H1 (cell line): Measurements from ENCODE around the gene EVX2. TPM values are rescaled to one million over a fixed set of nuclear protein-coding genes. Genes with fewer than 3 reads are reported as not detected.

Experiments used
- CTCF ChIA-PET: fragments of 300-600 bp; sonication (Branson Sonifier 250); formaldehyde crosslinking; loops from one replicate; lab custom pipeline; 2021; ENCODE audit not compliant: partially characterized antibody; lab: Charles Lee
- POLR2A ChIA-PET: fragments of 300-600 bp; sonication (Branson Sonifier 250); formaldehyde crosslinking; loops from one replicate; lab custom pipeline; 2021; ENCODE audit warnings: inconsistent platforms; ENCODE audit not compliant: partially characterized antibody; lab: Charles Lee
- DNase-seq, 2 experiments: peaks; one replicate each; pipeline versions ENCODE4 v3.0.0 to v3.0.0-alpha.2; 2010 to 2022; ENCODE audit warnings: low spot score in 2 of 2, low read depth in 1 of 2, mixed read lengths in 1 of 2
- FAIRE-seq: peaks from 2 replicates; lab custom pipeline; 2011; peaks lifted over from hg19 to GRCh38; lab: Jason Lieb, UNC
- H2AFZ ChIP-seq: 2 replicates; pipeline ENCODE4 v1.8.1; 2012; ENCODE audit warnings: low read length, inconsistent platforms
- H2AK5ac ChIP-seq: 2 replicates; pipeline ENCODE4 v1.6.1; 2013; ENCODE audit warnings: low read depth, low read length
- H2BK120ac ChIP-seq: replicated peaks from 2 replicates; pipeline ENCODE3; 2013; ENCODE audit warnings: low read depth, low read length, inconsistent platforms
- H2BK12ac ChIP-seq: 2 replicates; pipeline ENCODE4 v1.6.1; 2013; ENCODE audit warnings: low read depth, low read length
- H2BK15ac ChIP-seq: 2 replicates; pipeline ENCODE4 v1.6.1; 2013; ENCODE audit warnings: low read length
- H2BK20ac ChIP-seq: 2 replicates; pipeline ENCODE4 v1.6.1; 2013; ENCODE audit warnings: low read length
- H2BK5ac ChIP-seq: 2 replicates; pipeline ENCODE4 v1.6.1; 2013; ENCODE audit warnings: low read depth, low read length
- H3K14ac ChIP-seq: 2 replicates; pipeline ENCODE4 v1.6.1; 2013; ENCODE audit warnings: inconsistent platforms; ENCODE audit not compliant: insufficient read length
- H3K18ac ChIP-seq: 2 replicates; pipeline ENCODE4 v1.6.1; 2013; ENCODE audit warnings: low read length; ENCODE audit errors: extremely low read depth
- H3K23ac ChIP-seq: 2 replicates; pipeline ENCODE4 v1.6.1; 2013; ENCODE audit warnings: inconsistent platforms; ENCODE audit not compliant: insufficient read length
- H3K23me2 ChIP-seq: 2 replicates; pipeline ENCODE4 v1.6.1; 2013; ENCODE audit warnings: low read depth, low read length
- H3K27ac ChIP-seq: 2 replicates; pipeline ENCODE4 v1.6.1; 2011; ENCODE audit warnings: low read depth, low read length, inconsistent platforms
- H3K27me3 ChIP-seq, 4 experiments: replicated peaks in 1 of 4; 1 replicate in 1 of 4; 2 replicates in 3 of 4; pipeline versions ENCODE4 v1.6.1 to v1.8.1; 2011 to 2013; ENCODE audit warnings: low read length in 3 of 4, mild to moderate bottlenecking in 3 of 4, inconsistent platforms in 2 of 4, mixed read lengths in 2 of 4, moderate library complexity in 1 of 4; ENCODE audit not compliant: control insufficient read depth in 3 of 4, insufficient read depth in 3 of 4; ENCODE audit errors: extremely low read depth in 1 of 4
- H3K36me3 ChIP-seq, 4 experiments: 2 replicates each; pipeline versions ENCODE4 v1.6.1 to v1.8.1; 2011 to 2013; ENCODE audit warnings: mild to moderate bottlenecking in 4 of 4, low read length in 3 of 4, moderate library complexity in 2 of 4, control low read depth in 1 of 4, inconsistent platforms in 1 of 4; ENCODE audit not compliant: insufficient read depth in 4 of 4, control insufficient read depth in 2 of 4
- H3K4ac ChIP-seq: replicated peaks from 2 replicates; pipeline ENCODE3; 2013; ENCODE audit warnings: low read length, low read depth, mixed read lengths, inconsistent platforms; ENCODE audit not compliant: insufficient read length
- H3K4me1 ChIP-seq, 4 experiments: replicated peaks in 1 of 4; 1 replicate in 1 of 4; 2 replicates in 3 of 4; pipeline versions ENCODE4 v1.6.1 to v1.8.1; 2011 to 2013; ENCODE audit warnings: low read length in 3 of 4, inconsistent platforms in 2 of 4, mixed read lengths in 1 of 4; ENCODE audit not compliant: insufficient read depth in 4 of 4, control insufficient read depth in 3 of 4
- H3K4me2 ChIP-seq, 2 experiments: 2 replicates each; pipeline versions ENCODE4 v1.6.1 to v1.8.1; 2011 to 2013; ENCODE audit warnings: low read depth in 2 of 2, low read length in 2 of 2, control low read depth in 1 of 2, inconsistent platforms in 1 of 2, mild to moderate bottlenecking in 1 of 2; ENCODE audit not compliant: insufficient read depth in 1 of 2
- H3K4me3 ChIP-seq, 4 experiments: fragments of 200-600, 300-600 bp in 1 of 4; sonication (generic), shearing (Covaris generic), sonication (Bioruptor Twin) in 1 of 4; 2 replicates each; pipeline versions ENCODE4 v1.5.1 to v1.8.1; 2011 to 2016; ENCODE audit warnings: low read length in 4 of 4, low read depth in 3 of 4, control low read depth in 2 of 4, inconsistent platforms in 2 of 4, mild to moderate bottlenecking in 2 of 4, mixed read lengths in 1 of 4, moderate library complexity in 1 of 4; ENCODE audit not compliant: insufficient read depth in 2 of 4; ENCODE audit errors: extremely low read depth in 1 of 4
- H3K56ac ChIP-seq: replicated peaks from 2 replicates; pipeline ENCODE3; 2013; ENCODE audit warnings: low read depth, mild to moderate bottlenecking, mixed read lengths, low read length, inconsistent platforms; ENCODE audit not compliant: insufficient read length
- H3K79me1 ChIP-seq: 2 replicates; pipeline ENCODE4 v1.6.1; 2013; ENCODE audit warnings: low read depth, low read length, control low read depth
- H3K79me2 ChIP-seq, 2 experiments: 2 replicates each; pipeline versions ENCODE4 v1.6.1 to v1.8.1; 2012 to 2013; ENCODE audit warnings: low read length in 2 of 2, mild to moderate bottlenecking in 2 of 2, inconsistent platforms in 1 of 2; ENCODE audit not compliant: insufficient read depth in 2 of 2, control insufficient read depth in 1 of 2
- H3K9ac ChIP-seq, 4 experiments: replicated peaks in 1 of 4; 1 replicate in 1 of 4; 2 replicates in 3 of 4; pipeline versions ENCODE4 v1.6.1 to v1.8.1; 2011 to 2013; ENCODE audit warnings: low read depth in 3 of 4, low read length in 3 of 4, control low read depth in 2 of 4, mild to moderate bottlenecking in 2 of 4, moderate library complexity in 2 of 4, inconsistent platforms in 1 of 4; ENCODE audit errors: extremely low read depth in 1 of 4
- H3K9me3 ChIP-seq, 2 experiments: 2 replicates each; pipeline versions ENCODE4 v1.6.1 to v1.8.1; 2012 to 2013; ENCODE audit warnings: mild to moderate bottlenecking in 2 of 2, moderate library complexity in 2 of 2, control low read depth in 1 of 2, inconsistent platforms in 1 of 2, low read depth in 1 of 2, low read length in 1 of 2, mixed read lengths in 1 of 2; ENCODE audit not compliant: insufficient read depth in 2 of 2
- H4K20me1 ChIP-seq, 2 experiments: replicated peaks in 1 of 2; 2 replicates each; pipeline versions ENCODE3 to v1.8.1; 2011 to 2013; ENCODE audit warnings: inconsistent platforms in 2 of 2, low read length in 2 of 2, mild to moderate bottlenecking in 1 of 2; ENCODE audit not compliant: insufficient read depth in 2 of 2, control insufficient read depth in 1 of 2
- H4K5ac ChIP-seq: 2 replicates; pipeline ENCODE4 v1.6.1; 2013; ENCODE audit warnings: low read length, low read depth, mixed read lengths, inconsistent platforms; ENCODE audit not compliant: insufficient read length
- H4K8ac ChIP-seq: 2 replicates; pipeline ENCODE4 v1.8.0; 2013; ENCODE audit warnings: mild to moderate bottlenecking, moderate library complexity, low read length, inconsistent platforms; ENCODE audit not compliant: insufficient read depth; ENCODE audit errors: extremely low read depth
- H4K91ac ChIP-seq: replicated peaks from 2 replicates; pipeline ENCODE3; 2013; ENCODE audit warnings: low read length, mixed read lengths, inconsistent platforms; ENCODE audit not compliant: insufficient read length
- ASH2L ChIP-seq: fragments of 200-600, 300-600 bp; sonication (generic); IDR thresholded peaks from one replicate; pipeline ENCODE4 v1.7.1; 2017; ENCODE audit warnings: low read length
- CBX8 ChIP-seq: fragments of 300-800, 300-1000 bp; sonication (generic); IDR thresholded peaks from 2 replicates; pipeline ENCODE4 v1.7.1; 2016; ENCODE audit warnings: low read depth, low read length, borderline replicate concordance
- CTBP2 ChIP-seq: IDR thresholded peaks from 2 replicates; pipeline ENCODE4 v1.7.0; 2011; ENCODE audit warnings: borderline replicate concordance, mild to moderate bottlenecking, moderate library complexity, mixed read lengths, low read length; ENCODE audit not compliant: insufficient read depth, insufficient read length
- EGR1 ChIP-seq: IDR thresholded peaks from 2 replicates; pipeline ENCODE4 v1.6.1; 2011; ENCODE audit warnings: low read depth, low read length, borderline replicate concordance
- EZH2 ChIP-seq: fragments of 200-600 bp; sonication (generic); IDR thresholded peaks from 2 replicates; pipeline ENCODE4 v1.7.1; 2012; ENCODE audit warnings: low read depth, mild to moderate bottlenecking, moderate library complexity, low read length, inconsistent platforms; ENCODE audit not compliant: severe bottlenecking
- KDM4A ChIP-seq: IDR thresholded peaks from one replicate; pipeline ENCODE4 v1.7.1; 2012; ENCODE audit warnings: low read depth, mild to moderate bottlenecking, moderate library complexity, low read length, inconsistent platforms; ENCODE audit not compliant: severe bottlenecking
- RBBP5 ChIP-seq: IDR thresholded peaks from 2 replicates; pipeline ENCODE4 v1.7.1; 2012; ENCODE audit warnings: low read depth, mild to moderate bottlenecking, inconsistent platforms, low read length, moderate library complexity, borderline replicate concordance
- SUZ12 ChIP-seq: fragments of 200-600 bp; sonication (generic); IDR thresholded peaks from 2 replicates; pipeline ENCODE4 v1.6.1; 2012; ENCODE audit warnings: mild to moderate bottlenecking, inconsistent platforms, low read length, moderate library complexity, mixed read lengths
- TEAD4 ChIP-seq: IDR thresholded peaks from 2 replicates; pipeline ENCODE4 v1.6.1; 2012; ENCODE audit warnings: low read depth, low read length, inconsistent platforms, mixed read lengths
- USF2 ChIP-seq: IDR thresholded peaks from 2 replicates; pipeline ENCODE4 v1.6.1; 2011; ENCODE audit warnings: low read length, improper control_type of control experiment
- WGBS, 2 experiments: shearing (Covaris generic) in 1 of 2; methylation state at CpG; one replicate each; pipeline versions ENCODE4 v1.1.6 to v1.1.7; 2013 to 2015; ENCODE audit warnings: low lambda C conversion rate in 2 of 2, mixed read lengths in 2 of 2, inconsistent platforms in 1 of 2, low coverage in 1 of 2, missing lambda C conversion rate in 1 of 2; ENCODE audit not compliant: insufficient replicate concordance in 2 of 2, insufficient coverage in 1 of 2, insufficient read length in 1 of 2; ENCODE audit errors: extremely low coverage in 1 of 2, missing lambda C conversion rate in 1 of 2; 5-methylcytosine and 5-hydroxymethylcytosine counted together
- polyA plus RNA-seq, 7 experiments: library from polyadenylated mRNA; depleted of rRNA in 3 of 7; stranded (reverse) in 5 of 7; unstranded in 2 of 7; fragments of >200 nt in 5 of 7; fragments of 200-250 nt in 2 of 7; gene quantifications; 1 replicate in 5 of 7; 2 replicates in 1 of 7; 4 replicates in 1 of 7; pipeline versions ENCODE4 v1.2.1 to v1.2.3, GENCODE V29; 2011 to 2013; ENCODE audit warnings: missing spikeins in 2 of 7, mixed read lengths in 2 of 7
- total RNA-seq: library from RNA; stranded (reverse); fragmentation: NEBNext Ultra II Directional; extraction: Animal tissue kit (Norgen Biotek cat#: 25700); gene quantifications from 2 replicates; pipeline ENCODE4 v1.2.1, GENCODE V29; 2021

Gene EVX2
- total and polyA plus RNA-seq, 2 of the 8 experiments (the other 6 are each of a cell fraction or from before 2014, with no cell fraction given): not detected

DNA sequence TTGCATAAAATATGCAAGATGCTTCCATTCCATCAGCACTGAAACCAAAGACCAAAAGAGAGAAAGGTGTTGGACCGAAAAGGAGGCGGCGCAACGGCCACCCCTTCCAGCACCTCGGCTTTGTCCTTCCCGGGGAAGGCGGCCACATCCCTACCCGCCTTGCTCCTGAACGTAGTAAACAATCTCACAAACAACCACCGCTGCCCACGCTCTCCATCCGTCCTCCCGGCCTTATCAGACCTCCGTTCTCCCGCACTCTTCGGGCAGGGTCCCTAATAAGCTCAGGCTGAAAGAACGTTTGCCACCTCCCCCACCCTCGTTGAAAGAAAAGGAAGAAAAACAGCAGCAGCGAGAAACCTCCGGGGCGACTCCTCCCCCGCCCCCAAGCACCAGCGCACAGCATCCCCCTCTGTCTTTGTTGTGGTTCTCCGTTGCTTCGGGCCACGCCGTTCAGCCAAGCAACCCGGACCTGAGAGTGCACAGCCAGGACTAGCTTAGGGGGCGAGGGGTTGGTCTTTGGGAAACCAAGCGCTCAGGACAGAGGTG is 4.4 kb downstream of the EVX2 start:
- Histone ChIP-seq H4K91ac (no peak overlapping the region), H4K5ac (no peak overlapping the region), H3K9me3 (no peaks in the 10 kb centered on the region; a peak in 1 of 4 replicates), H3K14ac (no peak overlapping the region), H2BK20ac (no peak overlapping the region), H3K23ac (no peak overlapping the region), H3K4me1 (peaks cover 0 to 29% (median 11%) of the 10 kb centered on the region in 4 experiments; a peak in 5 of 7 replicates), H2BK15ac (peak overlapping the region; percentile 67; the same call in 1 of the 2 replicates), H4K8ac (peak overlapping the region; percentile 81; the same call in 1 of the 2 replicates), H3K56ac (no peak overlapping the region), H3K79me1 (no peaks in the 10 kb centered on the region), H3K23me2 (peaks cover 6% of the 10 kb centered on the region; the same call in 1 of the 2 replicates), H3K18ac (no peak overlapping the region), H4K20me1 (peaks cover 12 to 17% of the 10 kb centered on the region in 2 experiments), H3K9ac (no peak overlapping the region), H2BK12ac (no peak overlapping the region; the same call in 1 of the 2 replicates), H3K4ac (no peak overlapping the region), H3K27ac (no peak overlapping the region), H2AFZ (no peak overlapping the region), H3K27me3 (peaks cover 85 to 98% (median 92%) of the 10 kb centered on the region in 4 experiments), H3K4me3 (peak overlapping the region; percentile 4 to 52 (median 26); a peak in 6 of 8 replicates), H2AK5ac (no peak overlapping the region), H3K4me2 (peak overlapping the region; percentile 67 to 83), H3K36me3 (peaks cover 0 to 5% (median 0%) of the 10 kb centered on the region in 4 experiments; a peak in 1 of 8 replicates), H2BK5ac (no peak overlapping the region), H3K79me2 (no peaks in the 10 kb centered on the region), H2BK120ac (no peak overlapping the region)
- DNase-seq: peak in 1 of 2 experiments; percentile 63
- FAIRE-seq: no peak
- ChIA-PET CTCF (interaction anchor here (0.6 to 7.8 kb wide), 31 partner anchors 8 to 1481 kb away, joined by 3 to 130 read pairs (median 4); partner anchors contain the start of genes HOXD12 and LNPK), POLR2A (interaction anchor here (0.6 to 2.5 kb wide), 2 partner anchors 18 to 34 kb away, joined by 3 to 8 read pairs; no protein-coding TSS in a partner anchor)
- 2% methylated on average over 30 of the region's 30 CpGs; no CpG with 5 or more reads in 1 of the 2 experiments for WGBS, 2 experiments
- peak; percentile 77 for TF ChIP-seq ASH2L
- TF ChIP-seq USF2: no peak
- 0 out of 2 replicates have a peak, but pooled peaks have one; percentile 16 for TF ChIP-seq EGR1
- TF ChIP-seq EZH2: peak; percentile 73
- TF ChIP-seq SUZ12: peak; percentile 85
- TF ChIP-seq TEAD4: no peak
- 0 out of 2 replicates have a peak, but pooled peaks have one; percentile 20 for TF ChIP-seq RBBP5
- TF ChIP-seq CBX8: no peak
- peak; percentile 26 for TF ChIP-seq CTBP2
- TF ChIP-seq KDM4A: peak; percentile 0
